ENCODE results near the gene RAB20.

The RAB20 gene

GRCh38 chr13:110528911-110529310, 32.6 kb downstream of the RAB20 start:
- no peak for DNase-seq (ENCODE audit: low spot score)

GRCh38 chr13:110528371-110528770, 33.2 kb downstream of the RAB20 start:
- DNase-seq (ENCODE audit: low spot score) = no peak

GRCh38 chr13:110525328-110526319, 35.9 kb downstream of the RAB20 start:
- no peak for DNase-seq (ENCODE audit: low spot score)

- DNase-seq (ENCODE audit: low spot score) = no peak
These were observed 36.8 kb downstream of the RAB20 start for GRCh38 chr13:110524541-110525257.

- DNase-seq (ENCODE audit: low spot score) = no peak
These were observed 37.5 kb downstream of the RAB20 start for GRCh38 chr13:110523838-110524540.

- DNase-seq (ENCODE audit: low spot score) = no peak
These were observed 38.3 kb downstream of the RAB20 start for GRCh38 chr13:110523180-110523579.

GRCh38 chr13:110522721-110523120, 38.8 kb downstream of the RAB20 start:
- DNase-seq (ENCODE audit: low spot score) = no peak

GRCh38 chr13:110521946-110522345, 39.6 kb downstream of the RAB20 start:
- DNase-seq (ENCODE audit: low spot score) = no peak

- DNase-seq (ENCODE audit: low spot score) = no peak
These were observed 40.2 kb downstream of the RAB20 start for GRCh38 chr13:110521296-110521680.

- DNase-seq (ENCODE audit: low spot score) = no peak
These were observed 40.9 kb downstream of the RAB20 start for GRCh38 chr13:110520431-110521295.

GRCh38 chr13:110519506-110519905, 42.0 kb downstream of the RAB20 start:
- DNase-seq (ENCODE audit: low spot score) = no peak

- no peak for DNase-seq (ENCODE audit: low spot score)
These were observed 42.5 kb downstream of the RAB20 start for GRCh38 chr13:110519046-110519445.

GRCh38 chr13:110518571-110518970, 43.0 kb downstream of the RAB20 start:
- DNase-seq (ENCODE audit: low spot score) = no peak

GRCh38 chr13:110518226-110518525, 43.3 kb downstream of the RAB20 start:
- no peak for DNase-seq (ENCODE audit: low spot score)

GRCh38 chr13:110517505-110518225, 43.9 kb downstream of the RAB20 start:
- no peak for DNase-seq (ENCODE audit: low spot score)

- no peak for DNase-seq (ENCODE audit: low spot score)
These were observed 45.0 kb downstream of the RAB20 start for GRCh38 chr13:110516500-110516899.

GRCh38 chr13:110512198-110512740, 49.3 kb downstream of the RAB20 start:
- no peak for DNase-seq (ENCODE audit: low spot score)

GRCh38 chr13:110511509-110512181, 49.9 kb downstream of the RAB20 start:
- no peak for DNase-seq (ENCODE audit: low spot score)

- DNase-seq (ENCODE audit: low spot score) = no peak
These were observed 51.3 kb downstream of the RAB20 start for GRCh38 chr13:110509971-110510786.

All from HuH-7.5 (cell line).